Stimulated activated naive CD8-positive, alpha-beta T cell treated with anti-CD3 and anti-CD28 coated beads, Interleukin-15, amount 100 ng/mL, for 72 hours (primary cell): ENCODE results near the gene SURF2.
"Not testable (repeated sequence)": the region's sequence is repeated elsewhere in the genome, so short reads cannot be mapped to it uniquely, and the experiment has no call there.

Source experiments
- ATAC-seq: fragments of 150-1000 bp; cut with Tn5 transposase; 2 replicates; pipeline ENCODE4 v1.10.0; 2021; ENCODE audit warnings: mild to moderate bottlenecking, moderate library complexity
- DNase-seq, 2 donors: peaks; one replicate each; pipeline ENCODE4 v3.0.0; 2021 to 2022
- H3K27ac Mint-ChIP-seq, 2 donors: one replicate each; pipeline ENCODE4 v1.8.0; 2022; ENCODE audit warnings: mild to moderate bottlenecking in 2 of 2, mixed read lengths in 2 of 2, moderate library complexity in 2 of 2
- H3K27me3 Mint-ChIP-seq: one replicate; pipeline ENCODE4 v1.8.0; 2022; ENCODE audit warnings: mixed read lengths
- H3K4me1 Mint-ChIP-seq: one replicate; pipeline ENCODE4 v1.8.0; 2022; ENCODE audit warnings: mild to moderate bottlenecking, mixed read lengths
- H3K4me3 Mint-ChIP-seq, 2 donors: one replicate each; pipeline ENCODE4 v1.8.0; 2022; ENCODE audit warnings: mild to moderate bottlenecking in 2 of 2, mixed read lengths in 2 of 2, moderate library complexity in 1 of 2
- H3K9me3 Mint-ChIP-seq, 2 donors: one replicate each; pipeline ENCODE4 v1.8.0; 2022; ENCODE audit warnings: mixed read lengths in 2 of 2

SURF2 gene

GRCh38 chr9:133390713-133391112, 34.4 kb downstream of the SURF2 start:
- ATAC-seq (no peak), DNase-seq (no peak)
- Mint-ChIP-seq H3K27me3 (peaks cover 32% of the 10 kb centered on the region), H3K9me3 (no peaks in the 10 kb centered on the region), H3K4me1 (no peaks in the 10 kb centered on the region), H3K27ac (peak overlapping the region in 1 of 2 donors; percentile 74), H3K4me3 (no peak overlapping the region)

- H3K27me3 Mint-ChIP-seq, result peaks cover 32% of the 10 kb centered on the region
- not testable (repeated sequence) for H3K27ac Mint-ChIP-seq, DNase-seq, H3K9me3 Mint-ChIP-seq, ATAC-seq, H3K4me1 Mint-ChIP-seq, H3K4me3 Mint-ChIP-seq
Measured at GRCh38 chr9:133391449-133391848, 35.1 kb downstream of the SURF2 start.

GRCh38 chr9:133392308-133392707, 36.0 kb downstream of the SURF2 start:
- not testable (repeated sequence) for DNase-seq, H3K4me1 Mint-ChIP-seq, ATAC-seq, H3K4me3 Mint-ChIP-seq, H3K27ac Mint-ChIP-seq, H3K9me3 Mint-ChIP-seq
- H3K27me3 Mint-ChIP-seq, result peaks cover 32% of the 10 kb centered on the region

- Mint-ChIP-seq H3K27ac (no peak overlapping the region), H3K27me3 (peaks cover 32% of the 10 kb centered on the region), H3K9me3 (no peaks in the 10 kb centered on the region), H3K4me1 (no peaks in the 10 kb centered on the region), H3K4me3 (no peak overlapping the region)
- ATAC-seq (peak; percentile 27), DNase-seq (no peak)
Measured at GRCh38 chr9:133393399-133393798, 37.0 kb downstream of the SURF2 start.

DNA sequence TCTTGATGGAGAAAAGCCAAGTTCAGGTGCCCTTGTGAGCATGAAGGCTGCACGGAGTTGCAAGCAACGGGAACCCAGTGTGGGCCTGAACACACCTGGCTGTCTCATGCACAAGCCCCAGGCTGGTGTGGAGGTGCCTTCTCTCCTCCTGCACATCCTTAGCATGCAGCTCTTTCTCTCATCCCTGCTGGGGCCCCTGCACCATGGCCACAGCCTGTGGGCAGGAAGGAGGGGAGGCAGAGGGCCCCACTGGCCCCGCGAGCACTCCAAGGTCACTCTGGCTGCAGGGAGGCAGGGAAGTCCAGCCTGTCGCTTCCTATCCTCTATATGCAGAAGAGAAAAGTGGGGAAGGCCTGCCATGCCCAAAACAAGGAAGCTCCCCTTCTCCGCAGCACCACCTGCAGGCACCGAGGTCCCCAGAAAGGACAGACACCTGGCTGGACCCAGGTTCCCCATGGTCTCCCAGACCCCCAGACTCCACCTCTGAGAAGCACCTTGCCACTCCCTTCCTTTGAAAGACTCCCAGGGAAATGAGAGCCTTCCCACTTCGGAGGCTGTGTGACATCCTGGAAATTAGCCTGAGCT, 38.4 kb downstream of the SURF2 start:
- peak overlapping the region in 1 of 2 donors; percentile 85 for H3K27ac Mint-ChIP-seq
- no peak overlapping the region for H3K4me3 Mint-ChIP-seq
- H3K4me1 Mint-ChIP-seq, result no peaks in the 10 kb centered on the region
- DNase-seq (no peak), ATAC-seq (no peak)
- H3K27me3 Mint-ChIP-seq, result peaks cover 26% of the 10 kb centered on the region
- H3K9me3 Mint-ChIP-seq, result no peaks in the 10 kb centered on the region

DNA sequence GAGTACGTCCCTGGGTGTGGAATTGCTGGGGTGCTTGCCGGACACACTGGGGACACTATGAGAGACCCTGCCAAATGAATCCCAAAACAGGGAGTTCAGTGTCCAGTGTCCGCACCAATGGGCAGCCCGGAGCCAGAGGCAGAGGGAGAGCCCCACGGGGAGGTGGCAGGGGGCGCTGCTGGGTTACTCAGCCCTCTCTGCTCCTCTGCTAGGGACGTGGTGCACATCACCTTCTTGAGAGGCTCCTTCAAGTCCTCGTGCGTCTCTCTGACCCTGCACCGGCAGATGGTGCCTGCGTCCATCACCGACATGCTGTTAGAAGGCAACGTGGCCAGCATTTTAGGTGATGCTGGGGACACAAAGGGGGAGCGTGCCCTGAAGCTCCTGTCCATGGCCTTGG, 40.6 kb downstream of the SURF2 start:
- Mint-ChIP-seq H3K27ac (no peak overlapping the region), H3K4me3 (no peak overlapping the region), H3K9me3 (no peaks in the 10 kb centered on the region), H3K4me1 (no peaks in the 10 kb centered on the region), H3K27me3 (peaks cover 12% of the 10 kb centered on the region)
- ATAC-seq (peak; percentile 37), DNase-seq (no peak)

- DNase-seq (no peak), ATAC-seq (no peak)
- H3K27me3 Mint-ChIP-seq, result peaks cover 12% of the 10 kb centered on the region
- H3K9me3 Mint-ChIP-seq, result no peaks in the 10 kb centered on the region
- no peaks in the 10 kb centered on the region for H3K4me1 Mint-ChIP-seq
- no peak overlapping the region for H3K27ac Mint-ChIP-seq
- no peak overlapping the region for H3K4me3 Mint-ChIP-seq
Measured at GRCh38 chr9:133397370-133397769, 41.0 kb downstream of the SURF2 start.

DNA sequence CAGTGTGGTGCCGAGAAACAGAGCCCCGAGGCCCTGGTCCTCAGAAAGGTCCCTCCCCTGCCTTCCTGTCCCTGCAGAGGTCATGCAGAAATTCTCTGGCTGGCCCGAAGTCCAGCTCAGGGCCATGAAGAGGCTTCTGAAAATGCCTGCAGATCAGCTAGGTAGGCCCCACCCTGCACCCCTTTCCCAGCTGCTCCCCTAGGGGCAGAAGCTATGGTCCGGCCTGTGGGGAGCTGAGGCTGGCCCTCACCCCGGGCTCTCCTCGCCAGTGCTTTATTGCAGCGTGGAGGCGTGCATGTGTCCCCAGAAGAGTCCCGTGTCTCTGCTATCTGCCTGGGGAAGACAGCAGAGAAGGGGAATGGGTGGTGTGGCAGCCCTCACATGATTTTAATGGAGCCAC, 41.5 kb downstream of the SURF2 start:
- no peak overlapping the region for H3K4me3 Mint-ChIP-seq
- peaks cover 12% of the 10 kb centered on the region for H3K27me3 Mint-ChIP-seq
- H3K27ac Mint-ChIP-seq, result no peak overlapping the region
- H3K4me1 Mint-ChIP-seq, result no peaks in the 10 kb centered on the region
- no peak for DNase-seq
- H3K9me3 Mint-ChIP-seq, result no peaks in the 10 kb centered on the region
- ATAC-seq, result no peak

DNA sequence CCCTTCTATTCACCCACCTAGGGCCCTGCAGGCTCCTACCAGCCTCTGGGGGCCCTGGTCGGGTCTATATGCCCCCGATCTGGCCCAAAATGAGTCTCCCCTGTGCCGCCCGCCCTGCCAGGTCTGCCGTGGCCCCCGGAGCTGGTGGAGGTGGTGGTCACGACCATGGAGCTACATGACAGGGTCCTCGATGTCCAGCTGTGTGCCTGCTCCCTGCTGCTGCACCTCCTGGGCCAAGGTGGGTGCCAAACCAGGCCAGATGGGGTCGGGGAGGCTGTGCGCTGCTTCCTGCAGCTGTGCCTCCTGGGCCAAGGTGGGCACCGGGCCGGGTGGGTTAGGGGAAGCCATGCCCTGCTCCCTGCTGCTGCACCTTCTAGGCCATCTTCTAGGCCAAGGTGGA, 43.9 kb downstream of the SURF2 start:
- Mint-ChIP-seq H3K4me1 (peaks cover 8% of the 10 kb centered on the region), H3K27ac (no peak overlapping the region), H3K4me3 (no peak overlapping the region), H3K27me3 (no peaks in the 10 kb centered on the region), H3K9me3 (no peaks in the 10 kb centered on the region)
- DNase-seq (no peak), ATAC-seq (no peak)

GRCh38 chr9:133401588-133401987, 45.2 kb downstream of the SURF2 start:
- no peak overlapping the region for H3K4me3 Mint-ChIP-seq
- no peak for DNase-seq
- H3K9me3 Mint-ChIP-seq, result no peaks in the 10 kb centered on the region
- no peaks in the 10 kb centered on the region for H3K27me3 Mint-ChIP-seq
- no peak for ATAC-seq
- H3K4me1 Mint-ChIP-seq, result peaks cover 21% of the 10 kb centered on the region
- H3K27ac Mint-ChIP-seq, result no peak overlapping the region

GRCh38 chr9:133402689-133403088, 46.3 kb downstream of the SURF2 start:
- no peak overlapping the region for H3K27ac Mint-ChIP-seq
- no peaks in the 10 kb centered on the region for H3K27me3 Mint-ChIP-seq
- no peak overlapping the region for H3K4me3 Mint-ChIP-seq
- no peak for DNase-seq
- H3K4me1 Mint-ChIP-seq, result peaks cover 32% of the 10 kb centered on the region
- no peak for ATAC-seq
- no peaks in the 10 kb centered on the region for H3K9me3 Mint-ChIP-seq

DNA sequence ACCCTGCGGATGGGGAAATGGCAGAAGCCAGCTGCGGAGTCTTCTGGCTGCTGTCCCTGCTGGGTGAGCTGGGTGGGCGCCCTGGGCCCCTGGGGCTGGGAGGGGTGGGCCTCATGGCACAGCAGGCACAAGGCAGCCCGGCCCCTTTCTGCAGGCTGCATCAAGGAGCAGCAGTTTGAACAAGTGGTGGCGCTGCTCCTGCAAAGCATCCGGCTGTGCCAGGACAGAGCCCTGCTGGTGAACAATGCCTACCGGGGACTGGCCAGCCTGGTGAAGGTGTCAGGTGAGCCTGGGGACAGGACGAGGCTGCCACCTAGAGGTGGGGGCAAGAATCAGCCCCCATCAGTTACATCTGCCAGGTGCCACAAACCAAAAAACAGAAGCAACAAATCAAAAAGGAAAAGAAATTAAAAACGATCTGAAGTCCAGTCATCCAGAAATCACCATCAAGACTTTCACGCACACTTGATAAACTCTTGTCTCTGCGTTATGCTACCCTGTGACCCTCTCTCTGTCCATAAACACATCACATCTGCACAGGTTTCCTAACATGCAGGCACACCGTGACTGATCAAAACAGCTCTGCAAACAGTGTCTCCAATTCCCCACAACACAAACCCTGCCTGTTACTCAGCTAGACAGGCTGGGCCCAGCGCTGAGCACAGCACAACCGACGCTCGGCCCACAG, 47.6 kb downstream of the SURF2 start:
- H3K27ac Mint-ChIP-seq, result no peak overlapping the region
- H3K4me1 Mint-ChIP-seq, result peaks cover 35% of the 10 kb centered on the region
- no peaks in the 10 kb centered on the region for H3K27me3 Mint-ChIP-seq
- H3K4me3 Mint-ChIP-seq, result no peak overlapping the region
- DNase-seq, result peak; percentile 53 to 68
- no peaks in the 10 kb centered on the region for H3K9me3 Mint-ChIP-seq
- ATAC-seq, result peak; percentile 70

DNA sequence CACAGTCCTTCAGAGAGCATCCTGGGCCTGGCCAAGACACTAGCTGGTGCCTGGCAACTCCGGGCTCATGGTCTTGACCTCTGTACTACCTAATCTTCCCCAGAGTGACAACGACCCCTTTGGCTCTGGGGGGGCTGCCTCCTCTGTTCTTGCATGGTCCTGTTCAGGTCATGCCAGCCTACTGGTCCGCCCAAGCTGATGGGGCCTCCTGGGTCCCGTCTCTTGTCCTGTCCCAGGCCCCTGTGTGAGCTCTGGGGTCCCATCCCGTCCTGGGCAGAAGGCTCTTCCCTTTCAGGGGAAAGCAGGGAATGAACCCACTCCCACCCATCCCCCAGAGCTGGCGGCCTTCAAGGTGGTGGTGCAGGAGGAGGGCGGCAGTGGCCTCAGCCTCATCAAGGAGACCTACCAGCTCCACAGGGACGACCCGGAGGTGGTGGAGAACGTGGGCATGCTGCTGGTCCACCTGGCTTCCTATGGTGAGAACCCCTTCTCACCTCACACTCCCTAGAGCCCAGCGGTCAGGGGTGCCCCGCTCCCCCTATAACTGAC, 48.2 kb downstream of the SURF2 start:
- no peak overlapping the region for H3K27ac Mint-ChIP-seq
- H3K27me3 Mint-ChIP-seq, result no peaks in the 10 kb centered on the region
- H3K9me3 Mint-ChIP-seq, result no peaks in the 10 kb centered on the region
- ATAC-seq, result no peak
- H3K4me3 Mint-ChIP-seq, result no peak overlapping the region
- H3K4me1 Mint-ChIP-seq, result peaks cover 35% of the 10 kb centered on the region
- DNase-seq, result no peak

GRCh38 chr9:133405508-133406438, 49.4 kb downstream of the SURF2 start:
- Mint-ChIP-seq H3K4me3 (no peak overlapping the region), H3K27me3 (no peaks in the 10 kb centered on the region), H3K27ac (peak overlapping the region in 1 of 2 donors; percentile 74), H3K4me1 (peaks cover 35% of the 10 kb centered on the region), H3K9me3 (no peaks in the 10 kb centered on the region)
- no peak for ATAC-seq
- DNase-seq, result no peak

- peak; percentile 91 for ATAC-seq
- peak; percentile 76 to 82 for DNase-seq
Measured at GRCh38 chr9:133406480-133407307, 50.3 kb downstream of the SURF2 start.

More at GRCh38 chr9:133406480-133407307, 50.3 kb downstream of the SURF2 start:
- H3K4me3 Mint-ChIP-seq, result no peak overlapping the region
- H3K4me1 Mint-ChIP-seq, result peaks cover 35% of the 10 kb centered on the region
- no peaks in the 10 kb centered on the region for H3K27me3 Mint-ChIP-seq
- no peaks in the 10 kb centered on the region for H3K9me3 Mint-ChIP-seq
- peak overlapping the region in 1 of 2 donors; percentile 85 for H3K27ac Mint-ChIP-seq
